ENCODE measurements around the gene INVS.
"Not testable (repeated sequence)": the region's sequence is repeated elsewhere in the genome, so short reads cannot be mapped to it uniquely, and the experiment has no call there.

INVS gene, protein sequence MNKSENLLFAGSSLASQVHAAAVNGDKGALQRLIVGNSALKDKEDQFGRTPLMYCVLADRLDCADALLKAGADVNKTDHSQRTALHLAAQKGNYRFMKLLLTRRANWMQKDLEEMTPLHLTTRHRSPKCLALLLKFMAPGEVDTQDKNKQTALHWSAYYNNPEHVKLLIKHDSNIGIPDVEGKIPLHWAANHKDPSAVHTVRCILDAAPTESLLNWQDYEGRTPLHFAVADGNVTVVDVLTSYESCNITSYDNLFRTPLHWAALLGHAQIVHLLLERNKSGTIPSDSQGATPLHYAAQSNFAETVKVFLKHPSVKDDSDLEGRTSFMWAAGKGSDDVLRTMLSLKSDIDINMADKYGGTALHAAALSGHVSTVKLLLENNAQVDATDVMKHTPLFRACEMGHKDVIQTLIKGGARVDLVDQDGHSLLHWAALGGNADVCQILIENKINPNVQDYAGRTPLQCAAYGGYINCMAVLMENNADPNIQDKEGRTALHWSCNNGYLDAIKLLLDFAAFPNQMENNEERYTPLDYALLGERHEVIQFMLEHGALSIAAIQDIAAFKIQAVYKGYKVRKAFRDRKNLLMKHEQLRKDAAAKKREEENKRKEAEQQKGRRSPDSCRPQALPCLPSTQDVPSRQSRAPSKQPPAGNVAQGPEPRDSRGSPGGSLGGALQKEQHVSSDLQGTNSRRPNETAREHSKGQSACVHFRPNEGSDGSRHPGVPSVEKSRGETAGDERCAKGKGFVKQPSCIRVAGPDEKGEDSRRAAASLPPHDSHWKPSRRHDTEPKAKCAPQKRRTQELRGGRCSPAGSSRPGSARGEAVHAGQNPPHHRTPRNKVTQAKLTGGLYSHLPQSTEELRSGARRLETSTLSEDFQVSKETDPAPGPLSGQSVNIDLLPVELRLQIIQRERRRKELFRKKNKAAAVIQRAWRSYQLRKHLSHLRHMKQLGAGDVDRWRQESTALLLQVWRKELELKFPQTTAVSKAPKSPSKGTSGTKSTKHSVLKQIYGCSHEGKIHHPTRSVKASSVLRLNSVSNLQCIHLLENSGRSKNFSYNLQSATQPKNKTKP

GRCh38 chr9:100098887-100099721, at the start of gene INVS, which contains the start of gene ERP44:
Gene INVS (plus strand): TSS chr9:100099243. CDS start chr9:100104522, 5,279 bp downstream.
Gene ERP44 (minus strand): TSS chr9:100099000. CDS start chr9:100098840, 160 bp downstream.
- no peak for FAIRE-seq

GRCh38 chr9:100049551-100049950, 49.5 kb upstream of the INVS start:
- peak; percentile 5 for FAIRE-seq

DNA sequence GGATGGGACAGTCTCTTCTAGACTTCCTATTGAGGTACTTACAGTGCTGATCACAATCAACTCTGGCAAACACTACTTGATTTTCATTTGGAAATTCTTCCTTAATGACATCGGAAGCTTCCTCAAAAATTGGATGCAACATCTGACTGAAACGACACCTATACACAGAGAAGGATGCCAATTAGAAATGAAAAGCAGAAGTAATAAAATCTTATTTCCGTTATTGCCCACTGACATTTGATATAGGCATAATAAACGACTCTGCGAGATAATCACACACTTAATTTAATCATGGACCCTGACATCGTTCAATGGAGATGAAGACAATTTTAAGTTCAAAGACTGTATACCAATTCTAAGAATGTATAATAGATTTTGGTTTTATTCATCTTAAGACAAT, 46.7 kb upstream of the INVS start:
- no peak for FAIRE-seq

DNA sequence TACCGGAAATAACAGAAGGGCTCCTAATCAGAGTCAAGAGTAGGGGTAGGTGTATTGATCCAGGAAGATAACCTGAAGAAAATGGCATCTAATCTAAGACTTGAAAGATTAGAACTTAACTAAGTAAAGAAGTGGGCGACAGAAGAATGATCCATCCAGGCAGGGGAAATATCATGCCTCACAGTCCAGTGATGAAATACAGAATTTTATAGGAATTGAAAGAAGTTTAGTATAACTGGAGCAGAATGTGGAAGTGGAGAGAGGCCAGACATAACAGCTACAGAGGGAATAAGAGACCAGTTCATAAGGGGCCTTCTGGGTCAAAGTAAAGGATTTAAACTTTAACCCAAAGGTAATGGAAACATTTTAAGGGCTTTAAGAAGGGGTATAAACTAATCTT, 42.5 kb upstream of the INVS start:
- FAIRE-seq: no peak

- no peak for FAIRE-seq
Measured at GRCh38 chr9:100057624-100058023, 41.4 kb upstream of the INVS start.

GRCh38 chr9:100058699-100059579, 40.1 kb upstream of the INVS start:
- no peak for FAIRE-seq

GRCh38 chr9:100062683-100063082, 36.4 kb upstream of the INVS start:
- not testable (repeated sequence) for FAIRE-seq

GRCh38 chr9:100063185-100063584, 35.9 kb upstream of the INVS start:
- FAIRE-seq: no peak

DNA sequence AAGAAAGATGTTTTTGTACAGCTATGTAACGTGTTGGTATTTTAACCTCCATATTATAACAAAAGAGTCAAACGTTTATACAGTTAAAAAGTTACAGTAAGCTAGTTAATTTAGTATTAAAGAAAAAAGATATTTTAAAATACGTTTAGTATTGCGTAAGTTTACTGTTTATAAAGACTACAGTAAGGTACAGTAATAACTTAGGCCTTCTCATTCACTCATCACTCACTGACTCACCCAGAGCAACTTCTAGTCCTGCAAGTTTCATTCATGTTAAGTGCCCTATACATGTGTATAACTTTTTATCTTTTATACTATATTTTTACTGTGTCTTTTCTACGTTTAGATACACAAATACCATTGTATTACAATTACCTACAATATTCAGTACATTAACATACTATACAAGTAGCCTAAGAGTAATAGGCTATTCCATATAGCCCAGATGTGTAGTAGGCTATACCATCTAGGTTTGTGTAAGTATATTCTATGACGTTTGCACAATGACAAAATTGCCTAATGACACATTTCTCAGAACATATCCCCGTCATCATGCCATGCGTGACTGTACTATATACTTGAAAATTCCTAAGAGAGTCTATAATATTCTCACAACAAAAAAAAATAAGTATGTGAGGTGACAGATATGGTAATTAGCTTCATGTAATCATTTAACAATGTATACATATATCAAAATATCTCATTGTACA, 34.0 kb upstream of the INVS start:
- no peak for FAIRE-seq

DNA sequence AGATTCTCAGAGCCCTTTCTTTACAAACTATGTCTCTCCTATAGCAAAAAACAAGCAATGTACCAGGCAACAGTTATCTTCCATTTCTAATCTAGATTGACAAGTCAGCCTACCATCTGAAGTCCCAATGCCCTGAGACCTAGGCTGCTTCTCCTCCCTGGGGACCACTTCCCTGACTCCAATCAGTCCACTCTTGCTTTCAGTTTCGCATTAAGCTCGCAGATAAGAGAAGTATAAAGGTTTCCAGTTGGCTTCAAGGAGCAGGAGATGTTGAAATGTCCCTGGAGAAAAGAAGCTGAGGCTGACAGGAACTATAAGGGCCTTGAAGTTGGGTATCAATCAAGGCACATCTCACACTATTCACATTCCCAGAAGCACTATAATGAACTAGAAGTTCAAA, 32.5 kb upstream of the INVS start:
- FAIRE-seq: no peak

GRCh38 chr9:100067990-100068389, 31.1 kb upstream of the INVS start:
- not testable (repeated sequence) for FAIRE-seq

GRCh38 chr9:100069068-100069467, 30.0 kb upstream of the INVS start:
- FAIRE-seq: peak; percentile 66

- no peak for FAIRE-seq
Measured at GRCh38 chr9:100070104-100071041, 28.7 kb upstream of the INVS start.

- no peak for FAIRE-seq
Measured at GRCh38 chr9:100071271-100071670, 27.8 kb upstream of the INVS start.

- FAIRE-seq: no peak
Measured at GRCh38 chr9:100072805-100073204, 26.2 kb upstream of the INVS start.

- no peak for FAIRE-seq
Measured at GRCh38 chr9:100074093-100074492, 24.9 kb upstream of the INVS start.

GRCh38 chr9:100074989-100075388, 24.1 kb upstream of the INVS start:
- FAIRE-seq: no peak

- not testable (repeated sequence) for FAIRE-seq
Measured at GRCh38 chr9:100076256-100076655, 22.8 kb upstream of the INVS start.

DNA sequence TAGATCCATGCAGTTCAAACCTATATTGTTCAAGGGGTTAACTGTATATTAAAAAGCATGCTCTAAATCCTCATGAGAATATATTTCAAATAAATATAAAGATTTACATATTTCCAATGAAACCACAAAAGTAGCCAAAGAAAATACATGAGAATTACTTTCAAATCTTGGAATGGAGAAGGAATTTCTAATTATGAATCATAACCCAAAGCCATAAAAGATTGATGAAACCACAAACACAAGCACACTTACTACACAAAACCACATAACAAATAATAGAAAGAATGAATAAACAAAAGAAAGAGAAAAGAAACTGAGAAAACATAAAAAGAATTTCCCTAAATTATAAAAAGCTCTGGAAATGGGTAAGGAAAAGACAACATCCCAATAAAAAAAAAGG, 16.3 kb upstream of the INVS start:
- peak; percentile 62 for FAIRE-seq
